MM.1S (cell line): ENCODE results near the gene ATXN1.

ENCODE experiments used
- DNase-seq: peaks from one replicate; pipeline ENCODE4 v3.0.0-alpha.2; 2015
- H2AFZ ChIP-seq: fragments of 300-600 bp; sonication (generic); 2 replicates; pipeline ENCODE4 v1.6.0; 2016; ENCODE audit warnings: antibody characterized with exemption, low read length
- H3F3A ChIP-seq: fragments of 300-600 bp; sonication (generic); 2 replicates; pipeline ENCODE4 v1.6.1; 2016; ENCODE audit warnings: mild to moderate bottlenecking, antibody characterized with exemption, low read length, moderate library complexity, mixed read lengths; ENCODE audit not compliant: insufficient read depth
- H3K27ac ChIP-seq: fragments of 300-600 bp; sonication (generic); 2 replicates; pipeline ENCODE4 v1.5.1; 2016; ENCODE audit warnings: mild to moderate bottlenecking, low read length
- H3K27me3 ChIP-seq: fragments of 300-600 bp; sonication (generic); replicated peaks from 2 replicates; pipeline ENCODE4 v1.6.0; 2016; ENCODE audit warnings: low read length; ENCODE audit not compliant: insufficient read depth
- H3K36me3 ChIP-seq: fragments of 300-600 bp; sonication (generic); replicated peaks from 2 replicates; pipeline ENCODE4 v1.6.1; 2016; ENCODE audit warnings: mild to moderate bottlenecking, low read length, mixed read lengths; ENCODE audit not compliant: insufficient read depth
- H3K4me1 ChIP-seq: fragments of 300-600 bp; sonication (generic); 2 replicates; pipeline ENCODE4 v1.6.1; 2016; ENCODE audit warnings: low read length, mixed read lengths
- H3K4me2 ChIP-seq: fragments of 300-600 bp; sonication (generic); 2 replicates; pipeline ENCODE4 v1.6.0; 2016; ENCODE audit warnings: low read depth, low read length
- H3K4me3 ChIP-seq: fragments of 300-600 bp; sonication (generic); 2 replicates; pipeline ENCODE4 v1.5.1; 2016; ENCODE audit warnings: low read length, mixed read lengths
- H3K79me2 ChIP-seq: fragments of 300-600 bp; sonication (generic); 2 replicates; pipeline ENCODE4 v1.6.1; 2016; ENCODE audit warnings: mixed run types, low read length, mixed read lengths
- H3K9ac ChIP-seq: fragments of 300-600 bp; sonication (generic); 2 replicates; pipeline ENCODE4 v1.6.1; 2016; ENCODE audit warnings: low read length, mixed read lengths
- H3K9me2 ChIP-seq: fragments of 300-600 bp; sonication (generic); replicated peaks from 2 replicates; pipeline ENCODE4 v1.6.1; 2016; ENCODE audit warnings: mild to moderate bottlenecking, low read length, mixed read lengths; ENCODE audit not compliant: insufficient read depth
- H3K9me3 ChIP-seq: fragments of 300-600 bp; sonication (generic); replicated peaks from 2 replicates; pipeline ENCODE4 v1.6.1; 2016; ENCODE audit warnings: mild to moderate bottlenecking, low read length, mixed read lengths; ENCODE audit not compliant: insufficient read depth
- H4K20me1 ChIP-seq: fragments of 300-600 bp; sonication (generic); 2 replicates; pipeline ENCODE4 v1.6.1; 2016; ENCODE audit warnings: mild to moderate bottlenecking, low read length, moderate library complexity, mixed read lengths; ENCODE audit not compliant: insufficient read depth
- EZH2 ChIP-seq: fragments of 300-600 bp; sonication (generic); optimal IDR thresholded peaks from 2 replicates; pipeline ENCODE3; 2017; ENCODE audit warnings: low read depth, mild to moderate bottlenecking, antibody characterized with exemption, low read length, mixed read lengths
- EZH2phosphoT487 ChIP-seq: fragments of 300-600 bp; sonication (generic); IDR thresholded peaks from 2 replicates; pipeline ENCODE4 v1.6.1; 2018; ENCODE audit warnings: antibody characterized with exemption, low read length
- TF ChIP-seq, protein P1 (sequence below): fragments of 300-600 bp; sonication (generic); IDR thresholded peaks from 2 replicates; pipeline ENCODE4 v1.5.1; 2016; ENCODE audit warnings: antibody characterized with exemption, low read length, mixed read lengths

Gene ATXN1

DNA sequence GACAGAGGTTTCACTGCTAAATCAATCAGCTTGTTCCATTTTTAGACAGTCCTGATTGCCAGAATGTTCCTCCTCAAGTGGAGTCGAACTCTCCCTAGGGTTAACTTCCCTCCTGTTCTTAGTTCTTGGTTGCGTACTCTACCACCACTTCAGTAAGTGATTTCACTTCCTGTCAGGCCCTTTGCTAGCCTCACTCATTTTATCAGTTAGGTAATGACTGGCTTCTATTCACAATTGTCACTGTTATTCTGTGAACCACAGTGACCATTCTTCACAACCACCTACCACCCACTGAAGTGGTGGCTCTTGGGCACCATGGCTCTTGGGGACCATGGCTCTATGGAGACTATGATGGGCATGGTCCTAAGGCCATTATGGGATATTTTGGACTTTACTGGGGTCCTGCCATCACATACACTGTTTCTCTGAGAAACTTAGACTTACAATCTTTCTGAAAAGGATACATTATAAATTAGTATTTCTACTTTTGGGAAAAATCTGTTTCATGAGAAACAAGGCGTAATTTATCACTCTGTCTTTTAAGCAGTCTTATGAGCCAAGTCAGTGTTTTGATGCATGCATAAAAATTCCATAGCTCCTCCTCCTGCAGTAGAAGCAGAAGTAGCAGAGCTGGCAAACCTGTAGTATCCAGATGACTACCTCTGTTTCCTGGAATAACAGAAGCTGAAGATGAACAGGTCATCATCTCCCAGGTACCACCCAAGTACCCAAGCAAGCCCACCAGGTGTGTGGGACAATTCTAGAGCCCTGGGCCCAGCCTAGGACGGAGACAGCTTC, 66.3 kb downstream of the ATXN1 start:
- Histone ChIP-seq H3K4me1 (peaks cover 18% of the 10 kb centered on the region), H2AFZ (no peak overlapping the region), H3K36me3 (no peaks in the 10 kb centered on the region), H3K4me3 (no peak overlapping the region), H4K20me1 (no peaks in the 10 kb centered on the region), H3K9ac (no peak overlapping the region), H3K9me2 (no peaks in the 10 kb centered on the region), H3K27me3 (no peaks in the 10 kb centered on the region), H3K27ac (no peak overlapping the region), H3K79me2 (peaks cover 16% of the 10 kb centered on the region; the same call in 1 of the 2 replicates), H3K9me3 (no peaks in the 10 kb centered on the region), H3F3A (0 out of 2 replicates have a peak, but pooled peaks cover 5% of the 10 kb centered on the region), H3K4me2 (no peak overlapping the region)
- TF ChIP-seq EZH2: no peak
- TF ChIP-seq EZH2phosphoT487: no peak
- TF ChIP-seq, protein P1, sequence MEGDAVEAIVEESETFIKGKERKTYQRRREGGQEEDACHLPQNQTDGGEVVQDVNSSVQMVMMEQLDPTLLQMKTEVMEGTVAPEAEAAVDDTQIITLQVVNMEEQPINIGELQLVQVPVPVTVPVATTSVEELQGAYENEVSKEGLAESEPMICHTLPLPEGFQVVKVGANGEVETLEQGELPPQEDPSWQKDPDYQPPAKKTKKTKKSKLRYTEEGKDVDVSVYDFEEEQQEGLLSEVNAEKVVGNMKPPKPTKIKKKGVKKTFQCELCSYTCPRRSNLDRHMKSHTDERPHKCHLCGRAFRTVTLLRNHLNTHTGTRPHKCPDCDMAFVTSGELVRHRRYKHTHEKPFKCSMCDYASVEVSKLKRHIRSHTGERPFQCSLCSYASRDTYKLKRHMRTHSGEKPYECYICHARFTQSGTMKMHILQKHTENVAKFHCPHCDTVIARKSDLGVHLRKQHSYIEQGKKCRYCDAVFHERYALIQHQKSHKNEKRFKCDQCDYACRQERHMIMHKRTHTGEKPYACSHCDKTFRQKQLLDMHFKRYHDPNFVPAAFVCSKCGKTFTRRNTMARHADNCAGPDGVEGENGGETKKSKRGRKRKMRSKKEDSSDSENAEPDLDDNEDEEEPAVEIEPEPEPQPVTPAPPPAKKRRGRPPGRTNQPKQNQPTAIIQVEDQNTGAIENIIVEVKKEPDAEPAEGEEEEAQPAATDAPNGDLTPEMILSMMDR: no peak
- DNase-seq: no peak

DNA sequence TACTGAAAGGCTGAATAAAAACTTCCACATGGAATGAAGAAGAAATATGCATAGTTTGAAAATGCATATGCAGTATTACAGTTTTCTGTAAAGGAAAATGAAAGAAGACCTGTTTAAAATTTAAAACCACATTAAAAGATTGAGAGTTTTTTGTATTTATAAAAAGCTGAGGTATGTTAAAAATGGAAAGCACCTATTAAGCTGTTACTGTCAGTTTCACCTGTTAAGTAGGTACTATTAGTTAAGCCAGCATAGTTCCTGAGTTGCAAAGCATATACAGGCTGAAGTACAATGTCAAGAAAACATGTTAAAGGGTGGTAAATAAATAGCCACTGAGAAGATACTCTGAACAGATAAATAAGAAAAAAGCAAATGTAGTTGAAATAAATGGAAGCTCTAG, 69.9 kb downstream of the ATXN1 start:
- H3K27ac ChIP-seq: peak overlapping the region; percentile 34; the same call in 1 of the 2 replicates

DNA sequence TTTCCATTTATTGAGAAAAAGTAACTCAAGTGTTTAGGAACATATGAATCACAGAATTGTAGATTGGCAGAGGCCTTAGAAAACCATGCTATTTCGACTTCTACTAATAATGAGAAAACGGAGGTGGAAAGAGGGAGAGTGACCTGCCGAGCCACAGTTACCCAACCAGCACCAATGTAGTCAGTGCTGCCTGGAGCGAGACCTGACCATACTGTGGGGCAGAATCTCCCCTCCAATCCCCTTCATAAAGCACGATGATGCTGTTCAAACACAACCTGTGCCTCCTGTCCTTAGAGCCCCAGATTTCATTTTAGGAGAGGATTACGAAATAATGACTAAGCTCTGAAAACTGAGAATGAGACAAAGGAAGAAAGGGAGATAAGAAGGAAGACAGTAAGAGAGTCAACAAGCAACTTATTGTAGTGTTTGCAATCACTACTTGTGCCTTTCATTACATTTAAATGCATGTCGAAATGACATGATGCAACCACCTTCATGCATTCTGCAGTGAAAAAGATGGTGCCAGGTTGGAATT, 70.6 kb downstream of the ATXN1 start:
- Histone ChIP-seq H3K9ac (no peak overlapping the region), H3K27ac (no peak overlapping the region), H3K4me3 (no peak overlapping the region), H2AFZ (no peak overlapping the region), H3K36me3 (no peaks in the 10 kb centered on the region), H3K4me2 (peak overlapping the region; percentile 27), H3F3A (0 out of 2 replicates have a peak, but pooled peaks cover 5% of the 10 kb centered on the region), H3K79me2 (no peaks in the 10 kb centered on the region), H4K20me1 (no peaks in the 10 kb centered on the region), H3K27me3 (no peaks in the 10 kb centered on the region), H3K9me2 (no peaks in the 10 kb centered on the region), H3K9me3 (no peaks in the 10 kb centered on the region), H3K4me1 (peaks cover 18% of the 10 kb centered on the region)
- no peak for TF ChIP-seq EZH2
- TF ChIP-seq EZH2phosphoT487: no peak
- TF ChIP-seq, protein P1: no peak
- DNase-seq: no peak

More for the DNA sequence above, 69.9 kb downstream of the ATXN1 start:
- Histone ChIP-seq H3K4me1 (peaks cover 18% of the 10 kb centered on the region), H4K20me1 (no peaks in the 10 kb centered on the region), H3K9me3 (no peaks in the 10 kb centered on the region), H2AFZ (no peak overlapping the region), H3K79me2 (no peaks in the 10 kb centered on the region), H3K4me2 (peak overlapping the region; percentile 27), H3K9ac (no peak overlapping the region), H3K4me3 (no peak overlapping the region), H3K9me2 (no peaks in the 10 kb centered on the region), H3F3A (0 out of 2 replicates have a peak, but pooled peaks cover 5% of the 10 kb centered on the region), H3K36me3 (no peaks in the 10 kb centered on the region), H3K27me3 (no peaks in the 10 kb centered on the region)
- TF ChIP-seq EZH2: no peak
- DNase-seq: peak; percentile 53
